ENCODE results near the gene FITM1.

FITM1 gene

GRCh38 chr14:24160850-24161804, 30.7 kb downstream of the FITM1 start, which contains the start of gene IRF9:
Gene IRF9, plus strand, starts transcription at chr14:24161265. Its CDS starts 880 bp downstream, at chr14:24162145.
- DNase-seq (ENCODE audit: low spot score): peak; percentile 97

GRCh38 chr14:24162093-24162492, 31.6 kb downstream of the FITM1 start:
- DNase-seq (ENCODE audit: low spot score): no peak

GRCh38 chr14:24164518-24164991, 34.1 kb downstream of the FITM1 start:
- no peak for DNase-seq (ENCODE audit: low spot score)

GRCh38 chr14:24165785-24166184, 35.3 kb downstream of the FITM1 start:
- DNase-seq (ENCODE audit: low spot score): no peak

GRCh38 chr14:24167469-24168114, 37.1 kb downstream of the FITM1 start:
- no peak for DNase-seq (ENCODE audit: low spot score)

GRCh38 chr14:24171422-24172260, 41.2 kb downstream of the FITM1 start, which contains the start of gene REC8:
Gene REC8, plus strand, starts transcription at chr14:24172080. Its CDS starts 473 bp downstream, at chr14:24172553.
- peak; percentile 99 for DNase-seq (ENCODE audit: low spot score)

- DNase-seq (ENCODE audit: low spot score): no peak
Observed at GRCh38 chr14:24172261-24172860, 41.9 kb downstream of the FITM1 start.

GRCh38 chr14:24172871-24173281, 42.4 kb downstream of the FITM1 start:
- DNase-seq (ENCODE audit: low spot score): no peak

- no peak for DNase-seq (ENCODE audit: low spot score)
Observed at GRCh38 chr14:24176599-24176998, 46.1 kb downstream of the FITM1 start.

- DNase-seq (ENCODE audit: low spot score): no peak
Observed at GRCh38 chr14:24177041-24177825, 46.8 kb downstream of the FITM1 start.

GRCh38 chr14:24177891-24178290, 47.4 kb downstream of the FITM1 start:
- DNase-seq (ENCODE audit: low spot score): no peak

- DNase-seq (ENCODE audit: low spot score): no peak
Observed at GRCh38 chr14:24178399-24179178, 48.1 kb downstream of the FITM1 start.

- no peak for DNase-seq (ENCODE audit: low spot score)
Observed at GRCh38 chr14:24179294-24179960, 49.0 kb downstream of the FITM1 start.

- DNase-seq (ENCODE audit: low spot score): no peak
Observed at GRCh38 chr14:24179961-24180796, 49.7 kb downstream of the FITM1 start.

- no peak for DNase-seq (ENCODE audit: low spot score)
Observed at GRCh38 chr14:24181371-24182077, 51.1 kb downstream of the FITM1 start.
